K562 (cell line): ENCODE measurements around the gene LRMDA. TPM values are rescaled to one million over a fixed set of nuclear protein-coding genes. Genes with fewer than 3 reads are reported as not detected.

Experiments
- ATAC-seq: fragments of 200-7000 bp; cut with Tn5 transposase; 3 replicates; pipeline ENCODE4 v1.9.1; 2020; ENCODE audit warnings: moderate library complexity
- BruUV-seq: library from RNA; stranded (reverse); fragments of 400-500 nt; replicated peaks from 2 replicates; lab custom pipeline; 2021; lab: Mats Ljungman, UMichigan
- CTCF ChIA-PET: fragments of 300-600 bp; formaldehyde crosslinking; extraction: SDS; loops from one replicate; lab custom pipeline; 2021; ENCODE audit warnings: low intra/inter-chr PET ratio; lab: Yijun Ruan, JAX
- POLR2A ChIA-PET: fragments of 300-600, 350-650 bp; sonication (Branson Sonifier 250); formaldehyde crosslinking; extraction: SDS; loops from one replicate; lab custom pipeline; 2021; ENCODE audit warnings: antibody characterized with exemption, inconsistent platforms; lab: Yijun Ruan, JAX
- DNase-seq, 4 experiments: peaks; one replicate each; pipeline versions ENCODE4 v3.0.0 to v3.0.0-alpha.2; 2011 to 2018; ENCODE audit warnings: low spot score in 3 of 4, mixed read lengths in 3 of 4; ENCODE audit errors: extremely low read depth in 1 of 4
- FAIRE-seq: peaks from 2 replicates; lab custom pipeline; 2011; peaks lifted over from hg19 to GRCh38; lab: Jason Lieb, UNC
- H2AFZ ChIP-seq: 2 replicates; pipeline ENCODE4 v1.6.0; 2011; ENCODE audit warnings: low read depth, low read length, control low read depth, inconsistent platforms
- H3K27ac ChIP-seq: fragments of 200-600 bp; 3 replicates; pipeline ENCODE4 v1.8.0; 2011; ENCODE audit warnings: low read depth, mild to moderate bottlenecking, control low read depth, inconsistent platforms, low read length, moderate library complexity, mixed read lengths; ENCODE audit errors: extremely low read depth
- H3K27me3 ChIP-seq, 2 experiments: fragments of 300-600 bp in 1 of 2; 2 replicates in 1 of 2; 3 replicates in 1 of 2; pipeline versions ENCODE4 v1.6.0 to v1.8.0; 2011; ENCODE audit warnings: inconsistent platforms in 2 of 2, low read length in 2 of 2, mild to moderate bottlenecking in 1 of 2, mixed read lengths in 1 of 2, moderate library complexity in 1 of 2; ENCODE audit not compliant: control insufficient read depth in 2 of 2, insufficient read depth in 2 of 2
- H3K36me3 ChIP-seq: fragments of 300-600 bp; 3 replicates; pipeline ENCODE4 v1.8.0; 2011; ENCODE audit warnings: mild to moderate bottlenecking, low read length, inconsistent platforms; ENCODE audit not compliant: control insufficient read depth, insufficient read depth
- H3K4me1 ChIP-seq, 2 experiments: fragments of 200-600 bp in 1 of 2; replicated peaks in 1 of 2; 2 replicates in 1 of 2; 3 replicates in 1 of 2; pipeline versions ENCODE4 v1.5.1 to v1.8.0; 2011; ENCODE audit warnings: inconsistent platforms in 2 of 2, low read length in 2 of 2, mild to moderate bottlenecking in 1 of 2, mixed read lengths in 1 of 2, moderate library complexity in 1 of 2; ENCODE audit not compliant: control insufficient read depth in 2 of 2, insufficient read depth in 2 of 2
- H3K4me2 ChIP-seq: 2 replicates; pipeline ENCODE4 v1.6.1; 2011; ENCODE audit warnings: low read length, control low read depth, inconsistent platforms, mixed read lengths; ENCODE audit not compliant: insufficient read depth
- H3K4me3 ChIP-seq: fragments of 200-600 bp; sonication (generic), shearing (Covaris generic); 2 replicates; pipeline ENCODE4 v1.5.1; 2016; ENCODE audit warnings: control low read depth, inconsistent platforms
- H3K79me2 ChIP-seq: fragments of 200-600 bp; 3 replicates; pipeline ENCODE4 v1.8.0; 2011; ENCODE audit warnings: low read length, inconsistent platforms; ENCODE audit not compliant: control insufficient read depth, insufficient read depth
- H3K9ac ChIP-seq, 2 experiments: 2 replicates each; pipeline versions ENCODE4 v1.6.0 to v1.6.1; 2011; ENCODE audit warnings: low read depth in 2 of 2, low read length in 2 of 2, control low read depth in 1 of 2, inconsistent platforms in 1 of 2, mild to moderate bottlenecking in 1 of 2, mixed read lengths in 1 of 2; ENCODE audit not compliant: insufficient read depth in 1 of 2
- H3K9me1 ChIP-seq: one replicate; pipeline ENCODE4 v1.6.0; 2011; ENCODE audit warnings: inconsistent platforms, mild to moderate bottlenecking, low read length, moderate library complexity; ENCODE audit not compliant: control insufficient read depth, insufficient read depth
- H3K9me3 ChIP-seq: replicated peaks from 2 replicates; pipeline ENCODE4 v1.5.1; 2011; ENCODE audit warnings: low read depth, low read length, inconsistent platforms; ENCODE audit not compliant: control insufficient read depth, insufficient read depth
- H4K20me1 ChIP-seq: replicated peaks from 2 replicates; pipeline ENCODE4 v1.6.1; 2011; ENCODE audit warnings: low read length, inconsistent platforms, mixed read lengths; ENCODE audit not compliant: control insufficient read depth, insufficient read depth
- ADNP ChIP-seq: fragments of 200-800 bp; sonication (Bioruptor generic); IDR thresholded peaks from 2 replicates; pipeline ENCODE4 v1.6.1; 2016; ENCODE audit warnings: missing genetic modification characterization, missing compliant biosample characterization
- ATF1 ChIP-seq, 2 experiments: fragments of 450-650 bp in 1 of 2; IDR thresholded peaks; 2 replicates each; pipeline ENCODE4 v1.6.1; 2016; ENCODE audit warnings: missing compliant biosample characterization in 1 of 2, missing genetic modification characterization in 1 of 2
- CBX5 ChIP-seq: IDR thresholded peaks from 2 replicates; pipeline ENCODE4 v1.6.1; 2014; ENCODE audit warnings: low read depth, borderline replicate concordance
- ESRRA ChIP-seq: fragments of 450-650 bp; IDR thresholded peaks from 2 replicates; pipeline ENCODE4 v1.6.1; 2014; ENCODE audit warnings: low read depth, mild to moderate bottlenecking, moderate library complexity, borderline replicate concordance
- GABPA ChIP-seq: fragments of 200-800 bp; sonication (Bioruptor generic); conservative IDR thresholded peaks from 2 replicates; pipeline ENCODE4 v1.6.1; 2016; ENCODE audit warnings: low read depth, missing genetic modification characterization, missing compliant biosample characterization
- GTF3C2 ChIP-seq: IDR thresholded peaks from 3 replicates; pipeline ENCODE4 v1.6.1; 2011; ENCODE audit warnings: borderline replicate concordance, mild to moderate bottlenecking, moderate library complexity; ENCODE audit not compliant: insufficient read length; ENCODE audit errors: extremely low read depth
- HDAC8 ChIP-seq: fragments of 450-650 bp; IDR thresholded peaks from 2 replicates; pipeline ENCODE4 v1.6.1; 2016; ENCODE audit warnings: mild to moderate bottlenecking, missing genetic modification characterization, moderate library complexity, missing compliant biosample characterization
- HMG20B ChIP-seq: fragments of 250-450 bp; sonication (Bioruptor Pico); IDR thresholded peaks from 2 replicates; pipeline ENCODE4 v1.5.0; 2021; ENCODE audit warnings: mild to moderate bottlenecking
- HNRNPH1 ChIP-seq: fragments of 200-400 bp; formaldehyde crosslinking; optimal IDR thresholded peaks from 2 replicates; pipeline ENCODE3; 2017; ENCODE audit warnings: low read depth, mild to moderate bottlenecking, low read length, moderate library complexity
- MTF1 ChIP-seq: fragments of 250-450 bp; sonication (Bioruptor Pico); IDR thresholded peaks from 2 replicates; pipeline ENCODE4 v1.9.0; 2021; ENCODE audit warnings: moderate library complexity, mild to moderate bottlenecking, inconsistent platforms, borderline replicate concordance
- SUPT5H ChIP-seq: fragments of 450-650 bp; IDR thresholded peaks from 2 replicates; pipeline ENCODE4 v1.6.1; 2016
- UBTF ChIP-seq, 2 experiments: IDR thresholded peaks; 2 replicates each; pipeline ENCODE4 v1.6.1; 2012; ENCODE audit warnings: improper control_type of control experiment in 2 of 2, low read depth in 2 of 2, low read length in 2 of 2, borderline replicate concordance in 1 of 2
- ZBTB17 ChIP-seq: fragments of 450-650 bp; formaldehyde crosslinking; IDR thresholded peaks from 2 replicates; pipeline ENCODE4 v1.4.0; 2020; ENCODE audit warnings: mild to moderate bottlenecking
- ZMIZ1 ChIP-seq, 2 experiments: fragments of 150-350 bp in 1 of 2; IDR thresholded peaks; 2 replicates each; pipeline ENCODE4 v1.6.1; 2012 to 2016; ENCODE audit warnings: low read depth in 2 of 2, low read length in 2 of 2, mild to moderate bottlenecking in 1 of 2, moderate library complexity in 1 of 2
- WGBS: fragments of 100-300 bp; shearing (Covaris generic); methylation state at CpG from one replicate; pipeline ENCODE4 v1.1.6; 2016; ENCODE audit warnings: low coverage, mixed read lengths; ENCODE audit not compliant: insufficient coverage; ENCODE audit errors: missing lambda C conversion rate; 5-methylcytosine and 5-hydroxymethylcytosine counted together
- in situ Hi-C: fragments of 300-500 bp; cut with MboI; formaldehyde crosslinking; loops from 4 replicates; pipeline ENCODE4 v1.15.0; 2018; ENCODE audit warnings: inconsistent platforms, mixed read lengths
- intact Hi-C: fragments of 100-400 bp; cut with micrococcal nuclease; formaldehyde crosslinking; loops from 2 replicates; pipeline ENCODE4 v1.14.2; 2022
- polyA plus RNA-seq, 8 experiments: library from polyadenylated mRNA; depleted of rRNA in 4 of 8; stranded (reverse) in 5 of 8; unstranded in 3 of 8; fragments of >200 nt; fragmentation: Nextera tagmentation in 2 of 8; fragmentation: Illumina TruSeq in 1 of 8; extraction: Ambion mirVana in 2 of 8; extraction: Trizol in 1 of 8; gene quantifications; 2 replicates each; pipeline versions ENCODE4 v1.2.1 to v1.2.3, GENCODE V29; 2011 to 2014; ENCODE audit warnings: inconsistent platforms in 1 of 8, missing spikeins in 1 of 8
- total RNA-seq, 7 experiments: library from RNA; depleted of rRNA in 6 of 7; stranded (reverse); fragments of >200 nt in 6 of 7; fragmentation: Illumina TruSeq in 2 of 7; extraction: Trizol in 2 of 7; gene quantifications; 2 replicates each; pipeline versions ENCODE4 v1.2.1 to v1.2.3, GENCODE V29; 2011 to 2021; ENCODE audit warnings: low replicate concordance in 1 of 7

The LRMDA gene
- total and polyA plus RNA-seq, 9 of the 15 experiments (the other 6 are each of a cell fraction or from before 2014, with no cell fraction given), result 0.25 TPM; not detected in 8

- no peaks in the 10 kb centered on the region for H4K20me1 ChIP-seq
- H3K27me3 ChIP-seq, result no peaks in the 10 kb centered on the region
- BruUV-seq, result no TSS peak
- no peak for ATAC-seq
- H3K9me1 ChIP-seq, result no peaks in the 10 kb centered on the region
- H3K4me1 ChIP-seq, result no peaks in the 10 kb centered on the region
- H3K4me3 ChIP-seq, result no peak overlapping the region
- no peaks in the 10 kb centered on the region for H3K79me2 ChIP-seq
- ChIA-PET CTCF (no interaction called here), POLR2A (no interaction called here)
- in situ Hi-C loops (no loop called here), intact Hi-C loops (no loop called here)
- FAIRE-seq, result no peak
- no peak for TF ChIP-seq HNRNPH1
- TF ChIP-seq GTF3C2, result no peak
- TF ChIP-seq ESRRA, result no peak
- no peak for TF ChIP-seq ZBTB17 (CRISPR knock-in tag)
- TF ChIP-seq SUPT5H, result no peak
- no peak for TF ChIP-seq HMG20B (CRISPR knock-in tag)
- TF ChIP-seq GABPA (tag), result no peak
- no peak for TF ChIP-seq ZMIZ1 (IDR thresholded peaks at IDR 0.05; ENCODE audit: low read depth in 2 of 2, low read length in 2 of 2)
- TF ChIP-seq ADNP (tag), result no peak
- no peak for TF ChIP-seq UBTF (IDR thresholded peaks at IDR 0.05; ENCODE audit: borderline replicate concordance in 1 of 2, low read depth in 2 of 2, low read length in 2 of 2)
- TF ChIP-seq HDAC8 (tag), result no peak
- no peak for TF ChIP-seq ATF1 (CRISPR knock-in tag; IDR thresholded peaks at IDR 0.05)
- TF ChIP-seq ATF1 (tag; IDR thresholded peaks at IDR 0.05), result no peak
- no peak for TF ChIP-seq CBX5
- no peak for TF ChIP-seq MTF1 (CRISPR knock-in tag)
- TF ChIP-seq, all 486 proteins: peak for 0
- Histone ChIP-seq H3K4me2 (no peak overlapping the region), H3K9ac (no peak overlapping the region), H3K27ac (no peak overlapping the region), H2AFZ (no peak overlapping the region), H3K36me3 (no peaks in the 10 kb centered on the region), H3K9me3 (no peaks in the 10 kb centered on the region)
- 0% methylated on average over 4 of the region's 4 CpGs for WGBS
- no peak for DNase-seq
Observed at GRCh38 chr10:76356557-76356956, 925.1 kb downstream of the LRMDA start.
